SHP77 (cell line): Measurements from ENCODE around the gene TMEM220.
"Not testable (repeated sequence)": the region's sequence is repeated elsewhere in the genome, so short reads cannot be mapped to it uniquely, and the experiment has no call there.

ENCODE experiments used
- DNase-seq, 2 experiments: peaks; one replicate each; lab custom pipeline; 2025; lab: John Stamatoyannopoulos, UW

TMEM220 gene

GRCh38 chr17:10754861-10755591, 25.2 kb upstream of the TMEM220 start:
- no peak for DNase-seq

GRCh38 chr17:10754109-10754508, 24.3 kb upstream of the TMEM220 start:
- peak in 1 of 2 experiments; percentile 33 for DNase-seq

- no peak for DNase-seq
Observed at GRCh38 chr17:10752696-10753095, 22.9 kb upstream of the TMEM220 start.

GRCh38 chr17:10751563-10751962, 21.7 kb upstream of the TMEM220 start:
- no peak for DNase-seq

GRCh38 chr17:10750210-10750609, 20.4 kb upstream of the TMEM220 start:
- no peak for DNase-seq

- no peak for DNase-seq
Observed at GRCh38 chr17:10748531-10749181, 18.8 kb upstream of the TMEM220 start.

GRCh38 chr17:10745231-10745630, 15.4 kb upstream of the TMEM220 start:
- DNase-seq, result no peak

GRCh38 chr17:10744501-10745000, 14.7 kb upstream of the TMEM220 start:
- DNase-seq, result no peak

- no peak for DNase-seq
Observed at GRCh38 chr17:10743316-10744009, 13.6 kb upstream of the TMEM220 start.

GRCh38 chr17:10742431-10742830, 12.6 kb upstream of the TMEM220 start:
- DNase-seq, result no peak

- DNase-seq, result no peak
Observed at GRCh38 chr17:10741416-10742135, 11.8 kb upstream of the TMEM220 start.

- DNase-seq, result no peak
Observed at GRCh38 chr17:10739386-10739785, 9.6 kb upstream of the TMEM220 start.

GRCh38 chr17:10738521-10739258, 8.9 kb upstream of the TMEM220 start:
- DNase-seq, result no peak

GRCh38 chr17:10737736-10738135, 7.9 kb upstream of the TMEM220 start:
- no peak for DNase-seq

- peak; percentile 43 to 61 for DNase-seq
Observed at GRCh38 chr17:10737168-10737622, 7.4 kb upstream of the TMEM220 start.

- no peak for DNase-seq
Observed at GRCh38 chr17:10735821-10736220, 6.0 kb upstream of the TMEM220 start.

GRCh38 chr17:10735251-10735650, 5.4 kb upstream of the TMEM220 start:
- DNase-seq, result no peak

- DNase-seq, result no peak
Observed at GRCh38 chr17:10733666-10734065, 3.8 kb upstream of the TMEM220 start.

- not testable (repeated sequence) for DNase-seq
Observed at GRCh38 chr17:10732121-10732520, 2.3 kb upstream of the TMEM220 start.

GRCh38 chr17:10731408-10731879, 1.6 kb upstream of the TMEM220 start:
- DNase-seq, result no peak

GRCh38 chr17:10730247-10730646, 424 bp upstream of the TMEM220 start:
- DNase-seq, result not testable (repeated sequence)
